ENCODE measurements around the gene UPK3BL2.
"Not testable (repeated sequence)": the region's sequence is repeated elsewhere in the genome, so short reads cannot be mapped to it uniquely, and the experiment has no call there.

Gene UPK3BL2

GRCh38 chr7:102490529-102491075, 52.9 kb downstream of the UPK3BL2 start:
- H3F3A ChIP-seq (ENCODE audit: low read depth); H2AFZ ChIP-seq (ENCODE audit: low read length); H3K79me2 ChIP-seq (ENCODE audit: insufficient read depth, low read length); H3K4me3 ChIP-seq (ENCODE audit: low read length, poor library complexity, severe bottlenecking); H3K9ac ChIP-seq (ENCODE audit: low read depth, low read length, poor library complexity, severe bottlenecking); H3K4me2 ChIP-seq (ENCODE audit: low read depth, low read length, poor library complexity, severe bottlenecking); H3K9me2 ChIP-seq (replicated peaks; ENCODE audit: low read depth, low read length); H3K27me3 ChIP-seq (ENCODE audit: insufficient read depth, low read length, poor library complexity, severe bottlenecking); H3K9me3 ChIP-seq (ENCODE audit: insufficient read depth, low read depth, low read length); H3K4me1 ChIP-seq (ENCODE audit: insufficient read depth, low read length, poor library complexity, severe bottlenecking); H4K20me1 ChIP-seq (ENCODE audit: insufficient read depth, low read length, poor library complexity, severe bottlenecking); H3K36me3 ChIP-seq (ENCODE audit: insufficient read depth, low read length): not testable (repeated sequence)

Measured in Loucy (cell line).